Stimulated activated CD4-positive, alpha-beta T cell treated with anti-CD3 and anti-CD28 coated beads, TNF-alpha, amount 100 ng/mL, for 48 hours (primary cell): ENCODE data around the gene CD33.
A peak's percentile ranks its signal among the peaks of the same experiment; 100 is the strongest.

Experiments used
- DNase-seq, 3 donors: peaks; one replicate each; pipeline ENCODE4 v3.0.0-alpha.2; 2020; ENCODE audit warnings: low read depth in 3 of 3

Gene CD33

GRCh38 chr19:51258165-51259160 is 33.6 kb downstream of the CD33 start:
- DNase-seq: no peak

GRCh38 chr19:51259348-51260245 is 34.7 kb downstream of the CD33 start:
- DNase-seq: peak; percentile 13 to 24 (median 18)

- DNase-seq: no peak
Measured at GRCh38 chr19:51263808-51264207, 38.9 kb downstream of the CD33 start.

GRCh38 chr19:51271067-51271466 is 46.2 kb downstream of the CD33 start:
- DNase-seq: no peak

- DNase-seq: no peak
Measured at GRCh38 chr19:51272183-51272810, 47.4 kb downstream of the CD33 start.

- DNase-seq: no peak
Measured at GRCh38 chr19:51274049-51274770, 49.3 kb downstream of the CD33 start.

- DNase-seq: no peak
Measured at GRCh38 chr19:51277112-51277511, 52.2 kb downstream of the CD33 start.

GRCh38 chr19:51282335-51282734 is 57.5 kb downstream of the CD33 start:
- DNase-seq: no peak

- DNase-seq: no peak
Measured at GRCh38 chr19:51285682-51286081, 60.8 kb downstream of the CD33 start.
